ENCODE results near the gene SYNJ2. TPM values are rescaled to one million over a fixed set of nuclear protein-coding genes. Genes with fewer than 3 reads are reported as not detected.

Gene SYNJ2
- total RNA-seq, 4 donors from 2014 or later: 2.2 to 7.9 (median 3.1) TPM

GRCh38 chr6:158037771-158038170, 56.1 kb downstream of the SYNJ2 start:
- no peak for TF ChIP-seq CTCF (IDR thresholded peaks at IDR 0.05; ENCODE audit: low read depth)

GRCh38 chr6:158038291-158039177, 56.9 kb downstream of the SYNJ2 start:
- no peak for TF ChIP-seq CTCF (IDR thresholded peaks at IDR 0.05; ENCODE audit: low read depth)

- TF ChIP-seq CTCF (IDR thresholded peaks at IDR 0.05; ENCODE audit: low read depth): no peak
Observed at GRCh38 chr6:158039178-158039557, 57.5 kb downstream of the SYNJ2 start.

GRCh38 chr6:158039571-158040050, 57.9 kb downstream of the SYNJ2 start:
- TF ChIP-seq CTCF (IDR thresholded peaks at IDR 0.05; ENCODE audit: low read depth): no peak

- TF ChIP-seq CTCF (IDR thresholded peaks at IDR 0.05; ENCODE audit: low read depth): no peak
Observed at GRCh38 chr6:158040051-158040803, 58.6 kb downstream of the SYNJ2 start.

GRCh38 chr6:158040804-158041347, 59.2 kb downstream of the SYNJ2 start:
- no peak for TF ChIP-seq CTCF (IDR thresholded peaks at IDR 0.05; ENCODE audit: low read depth)

- TF ChIP-seq CTCF (IDR thresholded peaks at IDR 0.05; ENCODE audit: low read depth): no peak
Observed at GRCh38 chr6:158041370-158041769, 59.7 kb downstream of the SYNJ2 start.
